CD4-positive, alpha-beta T cell (primary cell): ENCODE measurements around the gene ASTN2. TPM values are rescaled to one million over a fixed set of nuclear protein-coding genes. Genes with fewer than 3 reads are reported as not detected.

Experiments used
- ATAC-seq: fragments of 200-7000 bp; cut with Tn5 transposase; one replicate; pipeline ENCODE4 v1.10.0; 2022; ENCODE audit warnings: mild to moderate bottlenecking; ENCODE audit not compliant: poor library complexity
- CTCF ChIA-PET: fragments of 350-600 bp; sonication (Branson Sonifier 250); formaldehyde crosslinking; loops from one replicate; lab custom pipeline; 2021; ENCODE audit warnings: antibody characterized with exemption, inconsistent platforms; lab: Charles Lee
- POLR2A ChIA-PET: fragments of 350-600 bp; sonication (Branson Sonifier 250); formaldehyde crosslinking; loops from one replicate; lab custom pipeline; 2021; ENCODE audit warnings: antibody characterized with exemption, inconsistent platforms; lab: Charles Lee
- DNase-seq, 14 experiments: peaks; one replicate each; pipeline ENCODE4 v3.0.0-alpha.2; 2013 to 2020; ENCODE audit warnings: mixed read lengths in 2 of 14
- H3K27ac ChIP-seq, 2 donors: one replicate each; pipeline versions ENCODE4 v1.5.1 to v1.7.0; 2013; ENCODE audit warnings: low read length in 2 of 2, low read depth in 1 of 2, mild to moderate bottlenecking in 1 of 2
- H3K27me3 ChIP-seq, 2 experiments: 1 replicate in 1 of 2; 2 replicates in 1 of 2; pipeline versions ENCODE4 v1.6.1 to v1.7.0; 2013; ENCODE audit warnings: low read length in 2 of 2, control low read depth in 1 of 2, mild to moderate bottlenecking in 1 of 2, moderate library complexity in 1 of 2; ENCODE audit not compliant: insufficient read depth in 2 of 2, control insufficient read depth in 1 of 2
- H3K36me3 ChIP-seq: one replicate; pipeline ENCODE4 v1.6.1; 2013; ENCODE audit warnings: low read length, control low read depth; ENCODE audit not compliant: insufficient read depth
- H3K4me1 ChIP-seq: one replicate; pipeline ENCODE4 v1.6.1; 2013; ENCODE audit warnings: low read length, control low read depth; ENCODE audit not compliant: insufficient read depth
- H3K4me3 ChIP-seq: one replicate; pipeline ENCODE4 v1.5.1; 2013; ENCODE audit warnings: mild to moderate bottlenecking, low read length, moderate library complexity
- H3K9me3 ChIP-seq, 2 experiments: 1 replicate in 1 of 2; 2 replicates in 1 of 2; pipeline versions ENCODE4 v1.6.1 to v1.7.0; 2013; ENCODE audit warnings: low read length in 2 of 2, mild to moderate bottlenecking in 2 of 2, control low read depth in 1 of 2, moderate library complexity in 1 of 2; ENCODE audit not compliant: control insufficient read depth in 1 of 2, insufficient read depth in 1 of 2
- H3K27ac Mint-ChIP-seq: one replicate; pipeline ENCODE4 v1.8.0; 2020; ENCODE audit warnings: mixed read lengths
- H3K27me3 Mint-ChIP-seq: one replicate; pipeline ENCODE4 v1.8.0; 2021; ENCODE audit warnings: mixed read lengths
- H3K36me3 Mint-ChIP-seq: one replicate; pipeline ENCODE4 v1.8.0; 2021; ENCODE audit warnings: low read depth, mixed read lengths
- H3K4me1 Mint-ChIP-seq: one replicate; pipeline ENCODE4 v1.8.0; 2021; ENCODE audit warnings: low read depth, mixed read lengths
- H3K4me3 Mint-ChIP-seq: one replicate; pipeline ENCODE4 v1.8.0; 2020; ENCODE audit warnings: mild to moderate bottlenecking, mixed read lengths
- H3K9me3 Mint-ChIP-seq: one replicate; pipeline ENCODE4 v1.8.0; 2020; ENCODE audit warnings: mixed read lengths
- CTCF ChIP-seq: fragments of 200-600 bp; IDR thresholded peaks from one replicate; pipeline ENCODE4 v1.8.0; 2022; ENCODE audit warnings: antibody characterized with exemption, mild to moderate bottlenecking
- intact Hi-C, 2 experiments: fragments of 100-400 bp; cut with DNase I in 1 of 2; cut with micrococcal nuclease in 1 of 2; formaldehyde crosslinking; loops; one replicate each; pipeline versions ENCODE4 v1.15.1 to v1.9.0; 2023 to 2025; cut with DNase I, micrococcal nuclease
- total RNA-seq, 174 experiments: library from RNA in 2 of 174; stranded (reverse) in 2 of 174; gene quantifications; one replicate each; pipeline ENCODE4 v1.2.3 and lab custom pipeline; 2021 to 2026

The ASTN2 gene
- total RNA-seq, 2 experiments from 2014 or later = 2.3 to 2.4 TPM

DNA sequence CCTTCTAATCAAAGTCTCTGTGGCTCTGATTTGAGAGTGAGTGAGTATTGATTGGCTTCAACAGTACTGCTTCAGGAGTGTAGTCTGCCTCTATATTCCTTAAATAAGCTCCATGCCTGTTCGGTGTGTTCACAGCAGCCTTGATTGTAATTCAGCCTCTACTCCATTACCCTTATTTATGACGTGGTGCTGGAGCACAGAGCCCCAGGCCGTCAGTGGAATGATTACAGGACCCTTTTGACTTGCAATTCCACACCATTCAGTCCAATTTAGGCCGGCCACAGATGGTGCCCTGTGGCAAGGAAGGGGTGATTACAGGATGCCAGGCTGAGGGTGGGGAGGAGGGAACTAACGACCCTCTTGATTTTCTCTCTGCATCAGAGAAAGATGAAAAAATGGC is 110.3 kb downstream of the ASTN2 start:
- Histone ChIP-seq H3K4me1 (no peaks in the 10 kb centered on the region), H3K36me3 (no peaks in the 10 kb centered on the region), H3K4me3 (no peak overlapping the region), H3K27me3 (no peaks in the 10 kb centered on the region), H3K27ac (no peak overlapping the region), H3K9me3 (no peaks in the 10 kb centered on the region)
- Mint-ChIP-seq H3K36me3 (no peaks in the 10 kb centered on the region), H3K4me1 (no peaks in the 10 kb centered on the region), H3K27ac (no peak overlapping the region), H3K4me3 (no peak overlapping the region), H3K27me3 (peaks cover 5% of the 10 kb centered on the region), H3K9me3 (peaks cover 2% of the 10 kb centered on the region)
- ATAC-seq (no peak), DNase-seq (no peak)
- TF ChIP-seq CTCF = no peak
- intact Hi-C loops = no loop called here
- POLR2A ChIA-PET = no interaction called here
- CTCF ChIA-PET = no interaction called here

- no peaks in the 10 kb centered on the region for H3K4me1 Mint-ChIP-seq
- POLR2A ChIA-PET = no interaction called here
- no peak overlapping the region for H3K4me3 Mint-ChIP-seq
- DNase-seq (no peak), ATAC-seq (no peak)
- no peaks in the 10 kb centered on the region for H3K36me3 Mint-ChIP-seq
- no peaks in the 10 kb centered on the region for H3K36me3 ChIP-seq
- no peaks in the 10 kb centered on the region for H3K4me1 ChIP-seq
- CTCF ChIA-PET = no interaction called here
- H3K4me3 ChIP-seq = no peak overlapping the region
- TF ChIP-seq CTCF = no peak
- H3K9me3 Mint-ChIP-seq = peaks cover 2% of the 10 kb centered on the region
- H3K9me3 ChIP-seq = no peaks in the 10 kb centered on the region
- intact Hi-C loops = no loop called here
- H3K27me3 Mint-ChIP-seq = peaks cover 5% of the 10 kb centered on the region
- H3K27me3 ChIP-seq = no peaks in the 10 kb centered on the region
- H3K27ac Mint-ChIP-seq = no peak overlapping the region
- H3K27ac ChIP-seq = no peak overlapping the region
Observed at GRCh38 chr9:117303643-117304230, 111.1 kb downstream of the ASTN2 start.

DNA sequence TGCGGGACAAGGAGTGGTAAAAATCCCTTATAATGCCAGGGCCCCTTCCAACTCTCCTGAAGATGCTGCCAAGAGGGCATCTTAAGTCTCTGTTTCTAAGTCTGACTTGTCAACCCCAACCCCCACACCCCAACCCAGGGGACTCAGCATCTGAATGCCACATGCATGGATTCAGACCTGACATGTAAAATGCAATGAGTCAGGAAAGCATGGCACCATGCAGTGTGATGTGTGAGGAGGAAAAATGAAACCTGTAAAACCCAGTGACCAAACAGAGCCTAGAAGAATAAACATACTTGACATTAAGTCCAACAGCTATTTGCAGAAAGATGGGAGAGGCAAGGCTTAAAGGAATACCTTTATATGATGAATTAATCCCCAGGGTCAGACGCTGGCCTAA is 112.4 kb downstream of the ASTN2 start:
- intact Hi-C loops = no loop called here
- no peaks in the 10 kb centered on the region for H3K4me1 ChIP-seq
- no peaks in the 10 kb centered on the region for H3K4me1 Mint-ChIP-seq
- no peak overlapping the region for H3K27ac Mint-ChIP-seq
- POLR2A ChIA-PET = interaction anchor here (0.7 kb wide), 1 partner anchor 8 kb away, joined by 3 read pairs; no protein-coding TSS in a partner anchor
- DNase-seq (no peak), ATAC-seq (no peak)
- H3K9me3 Mint-ChIP-seq = peaks cover 2% of the 10 kb centered on the region
- no peak overlapping the region for H3K4me3 ChIP-seq
- no peak for TF ChIP-seq CTCF
- no peak overlapping the region for H3K4me3 Mint-ChIP-seq
- CTCF ChIA-PET = no interaction called here
- H3K36me3 ChIP-seq = no peaks in the 10 kb centered on the region
- H3K36me3 Mint-ChIP-seq = no peaks in the 10 kb centered on the region
- no peaks in the 10 kb centered on the region for H3K27me3 ChIP-seq
- H3K9me3 ChIP-seq = no peaks in the 10 kb centered on the region
- H3K27ac ChIP-seq = no peak overlapping the region
- H3K27me3 Mint-ChIP-seq = peaks cover 5% of the 10 kb centered on the region
